ENCODE data around the gene TCF7. TPM values are rescaled to one million over a fixed set of nuclear protein-coding genes. Genes with fewer than 3 reads are reported as not detected.

The TCF7 gene
- total RNA-seq, 2 donors from 2014 or later, result 4.3 to 9.4 TPM

GRCh38 chr5:134153241-134153640 is 38.8 kb downstream of the TCF7 start:
- Histone ChIP-seq H3K27me3 (no peaks in the 10 kb centered on the region), H3K4me3 (no peak overlapping the region), H3K36me3 (peaks cover 8% of the 10 kb centered on the region), H3K4me1 (no peaks in the 10 kb centered on the region), H3K9me3 (no peaks in the 10 kb centered on the region), H3K27ac (no peak overlapping the region), H3K9ac (ENCODE audit: low read depth in 2 of 2, low read length in 2 of 2) (no peak overlapping the region)
- no peak for DNase-seq
- intact Hi-C loops (cut with DNase I), result no loop called here
- no peak for TF ChIP-seq CTCF (IDR thresholded peaks at IDR 0.05)

GRCh38 chr5:134153657-134154056 is 39.2 kb downstream of the TCF7 start:
- H3K4me3 ChIP-seq, result no peak overlapping the region
- H3K9me3 ChIP-seq, result no peaks in the 10 kb centered on the region
- DNase-seq, result no peak
- peaks cover 12% of the 10 kb centered on the region for H3K36me3 ChIP-seq
- H3K27ac ChIP-seq, result no peak overlapping the region
- TF ChIP-seq CTCF (IDR thresholded peaks at IDR 0.05), result no peak
- no peaks in the 10 kb centered on the region for H3K4me1 ChIP-seq
- H3K27me3 ChIP-seq, result no peaks in the 10 kb centered on the region
- intact Hi-C loops (cut with DNase I), result no loop called here
- no peak overlapping the region for H3K9ac ChIP-seq (ENCODE audit: low read depth in 2 of 2, low read length in 2 of 2)

GRCh38 chr5:134161513-134162395 is 47.3 kb downstream of the TCF7 start:
- Histone ChIP-seq H3K4me1 (no peaks in the 10 kb centered on the region), H3K27me3 (no peaks in the 10 kb centered on the region), H3K27ac (no peak overlapping the region), H3K36me3 (peaks cover 24% of the 10 kb centered on the region), H3K4me3 (no peak overlapping the region), H3K9me3 (no peaks in the 10 kb centered on the region), H3K9ac (ENCODE audit: low read depth in 2 of 2, low read length in 2 of 2) (no peak overlapping the region)
- intact Hi-C loops (cut with DNase I), result no loop called here
- DNase-seq, result no peak
- TF ChIP-seq CTCF (IDR thresholded peaks at IDR 0.05), result no peak

- H3K36me3 ChIP-seq, result peaks cover 24% of the 10 kb centered on the region
- intact Hi-C loops (cut with DNase I), result no loop called here
- no peaks in the 10 kb centered on the region for H3K27me3 ChIP-seq
- no peak for TF ChIP-seq CTCF (IDR thresholded peaks at IDR 0.05)
- no peak overlapping the region for H3K9ac ChIP-seq (ENCODE audit: low read depth in 2 of 2, low read length in 2 of 2)
- no peak overlapping the region for H3K4me3 ChIP-seq
- H3K27ac ChIP-seq, result no peak overlapping the region
- no peak for DNase-seq
- H3K9me3 ChIP-seq, result no peaks in the 10 kb centered on the region
- H3K4me1 ChIP-seq, result no peaks in the 10 kb centered on the region
Observed at GRCh38 chr5:134162592-134162991, 48.1 kb downstream of the TCF7 start.

GRCh38 chr5:134171972-134172371 is 57.5 kb downstream of the TCF7 start:
- intact Hi-C loops (cut with DNase I), result no loop called here
- H3K27ac ChIP-seq, result peak overlapping the region; percentile 45
- H3K4me3 ChIP-seq, result no peak overlapping the region
- DNase-seq, result peak; percentile 73
- peaks cover 3% of the 10 kb centered on the region for H3K4me1 ChIP-seq
- H3K9ac ChIP-seq (ENCODE audit: low read depth in 2 of 2, low read length in 2 of 2), result peak overlapping the region in 1 of 2 donors; percentile 28
- no peaks in the 10 kb centered on the region for H3K9me3 ChIP-seq
- no peaks in the 10 kb centered on the region for H3K27me3 ChIP-seq
- no peaks in the 10 kb centered on the region for H3K36me3 ChIP-seq
- peak; percentile 33 for TF ChIP-seq CTCF (IDR thresholded peaks at IDR 0.05)
